Endothelial cell of umbilical vein (primary cell): ENCODE measurements around the gene PSMD14. TPM values are rescaled to one million over a fixed set of nuclear protein-coding genes. Genes with fewer than 3 reads are reported as not detected.
A peak's percentile ranks its signal among the peaks of the same experiment; 100 is the strongest.

Experiments
- Bru-seq: library from RNA; stranded (reverse); fragments of 400-500 nt; gene quantifications from one replicate; lab custom pipeline; 2021; lab: Mats Ljungman, UMichigan
- BruChase-seq, 2 experiments: library from RNA; stranded (reverse); fragments of 400-500 nt; gene quantifications; one replicate each; lab custom pipeline; 2021; lab: Mats Ljungman, UMichigan
- BruUV-seq: library from RNA; stranded (reverse); fragments of 400-500 nt; replicated peaks from 2 replicates; lab custom pipeline; 2021; lab: Mats Ljungman, UMichigan
- CTCF ChIA-PET: fragments of 300-600, 350-600 bp; sonication (Branson Sonifier 250); formaldehyde crosslinking; loops from one replicate; lab custom pipeline; 2021; ENCODE audit warnings: antibody characterized with exemption, inconsistent platforms; lab: Charles Lee
- POLR2A ChIA-PET: fragments of 300-600, 350-600 bp; sonication (Branson Sonifier 250); formaldehyde crosslinking; loops from one replicate; lab custom pipeline; 2021; ENCODE audit warnings: antibody characterized with exemption, inconsistent platforms; lab: Charles Lee
- DNase-seq: peaks from one replicate; pipeline ENCODE4 v3.0.0-alpha.2; 2011; ENCODE audit warnings: low read depth, low spot score
- FAIRE-seq: peaks from 2 replicates; lab custom pipeline; 2011; peaks lifted over from hg19 to GRCh38; lab: Jason Lieb, UNC
- H2AFZ ChIP-seq: 2 replicates; pipeline ENCODE4 v1.6.0; 2012; ENCODE audit warnings: low read depth, low read length, control low read depth, inconsistent platforms
- H3K27ac ChIP-seq: 2 replicates; pipeline ENCODE4 v1.5.1; 2011; ENCODE audit warnings: low read depth, mild to moderate bottlenecking, control low read depth, low read length, moderate library complexity; ENCODE audit not compliant: insufficient read depth
- H3K27me3 ChIP-seq, 2 experiments: 2 replicates each; pipeline versions ENCODE4 v1.6.0 to v1.6.1; 2011; ENCODE audit warnings: low read length in 2 of 2, mixed read lengths in 1 of 2; ENCODE audit not compliant: control insufficient read depth in 2 of 2, insufficient read depth in 2 of 2
- H3K36me3 ChIP-seq, 2 experiments: 2 replicates in 1 of 2; 3 replicates in 1 of 2; pipeline ENCODE4 v1.5.1; 2011; ENCODE audit warnings: low read length in 2 of 2, mild to moderate bottlenecking in 1 of 2, moderate library complexity in 1 of 2; ENCODE audit not compliant: control insufficient read depth in 2 of 2, insufficient read depth in 2 of 2; ENCODE audit errors: extremely low read depth in 1 of 2
- H3K4me1 ChIP-seq: 3 replicates; pipeline ENCODE4 v1.5.1; 2011; ENCODE audit warnings: mild to moderate bottlenecking, low read length; ENCODE audit not compliant: control insufficient read depth, insufficient read depth; ENCODE audit errors: extremely low read depth
- H3K4me2 ChIP-seq: 2 replicates; pipeline ENCODE4 v1.6.1; 2011; ENCODE audit warnings: low read length, control low read depth, mixed read lengths; ENCODE audit not compliant: insufficient read depth
- H3K4me3 ChIP-seq, 3 experiments: fragments of 200-600 bp in 1 of 3; sonication (generic), shearing (Covaris generic) in 1 of 3; replicated peaks in 1 of 3; 2 replicates each; pipeline ENCODE4 v1.5.1; 2011 to 2016; ENCODE audit warnings: control low read depth in 3 of 3, low read length in 3 of 3, mild to moderate bottlenecking in 2 of 3, inconsistent platforms in 1 of 3, low read depth in 1 of 3, moderate library complexity in 1 of 3; ENCODE audit not compliant: insufficient read depth in 1 of 3
- H3K79me2 ChIP-seq: 2 replicates; pipeline ENCODE4 v1.6.0; 2012; ENCODE audit warnings: low read length, inconsistent platforms; ENCODE audit not compliant: control insufficient read depth, insufficient read depth
- H3K9ac ChIP-seq: replicated peaks from 2 replicates; pipeline ENCODE3; 2011; ENCODE audit warnings: low read length, control low read depth; ENCODE audit not compliant: insufficient read depth; ENCODE audit errors: extremely low read depth
- H3K9me1 ChIP-seq: replicated peaks from 3 replicates; pipeline ENCODE4 v1.6.0; 2011; ENCODE audit warnings: mild to moderate bottlenecking, low read length; ENCODE audit not compliant: control insufficient read depth, insufficient read depth; ENCODE audit errors: extremely low read depth
- H3K9me3 ChIP-seq: replicated peaks from 2 replicates; pipeline ENCODE4 v1.5.1; 2012; ENCODE audit warnings: low read length, inconsistent platforms; ENCODE audit not compliant: control insufficient read depth, insufficient read depth
- H4K20me1 ChIP-seq: replicated peaks from 2 replicates; pipeline ENCODE3; 2011; ENCODE audit warnings: mild to moderate bottlenecking, low read length; ENCODE audit not compliant: control insufficient read depth, insufficient read depth; ENCODE audit errors: extremely low read depth
- FOS ChIP-seq: IDR thresholded peaks from 2 replicates; pipeline ENCODE4 v1.6.1; 2011; ENCODE audit warnings: mild to moderate bottlenecking, low read length, moderate library complexity, borderline replicate concordance; ENCODE audit not compliant: insufficient read depth
- MAX ChIP-seq: IDR thresholded peaks from 2 replicates; pipeline ENCODE4 v1.6.1; 2011; ENCODE audit not compliant: insufficient read depth, insufficient read length
- MYC ChIP-seq: IDR thresholded peaks from one replicate; pipeline ENCODE4 v1.6.1; 2011; ENCODE audit warnings: mild to moderate bottlenecking, low read depth, low read length
- POLR2A ChIP-seq: IDR thresholded peaks from 2 replicates; pipeline ENCODE4 v1.6.1; 2012; ENCODE audit warnings: low read depth, mild to moderate bottlenecking, control low read depth, low read length
- POLR2AphosphoS5 ChIP-seq: IDR thresholded peaks from 2 replicates; pipeline ENCODE4 v1.6.1; 2012; ENCODE audit warnings: low read depth, mild to moderate bottlenecking, control low read depth, low read length, moderate library complexity; ENCODE audit not compliant: insufficient read depth
- dilution Hi-C: fragments of 300-500 bp; cut with MboI; formaldehyde crosslinking; loops from one replicate; pipeline ENCODE4 v1.15.0; 2019; ENCODE audit warnings: low sequenced_read_pairs; ENCODE audit not compliant: extremely low pct_ligation_motif_present
- intact Hi-C: fragments of 100-400 bp; cut with micrococcal nuclease; formaldehyde crosslinking; loops from one replicate; pipeline ENCODE4 v1.10.0; 2022
- long read RNA-seq: library from polyadenylated mRNA; stranded (forward); transcript quantifications from one replicate; pipeline ENCODE4 v2.0.0, GENCODE V29; 2021
- polyA minus RNA-seq, 3 experiments: library from RNA; depleted of rRNA, polyadenylated mRNA; stranded (reverse); fragments of >200 nt; gene quantifications; 1 replicate in 1 of 3; 2 replicates in 2 of 3; pipeline ENCODE4 v1.2.3, GENCODE V29; 2011
- polyA plus RNA-seq, 4 experiments: library from polyadenylated mRNA; depleted of rRNA in 3 of 4; stranded (reverse) in 3 of 4; unstranded in 1 of 4; fragments of >200 nt; gene quantifications; 2 replicates each; pipeline versions ENCODE4 v1.2.1 to v1.2.3, GENCODE V29; 2011 to 2012; ENCODE audit warnings: missing spikeins in 1 of 4
- total RNA-seq: library from RNA; stranded (reverse); gene quantifications from 2 replicates; pipeline ENCODE4 v1.2.3, GENCODE V29; 2021

Gene PSMD14
- total RNA-seq (83.6 and 85.4 TPM in 2 replicates), polyA plus RNA-seq (36.4 and 47.6 TPM in 2 replicates), polyA minus RNA-seq (36.4 and 37.2 TPM in 2 replicates), Bru-seq, nascent RNA (percentile 95 among the genes with signal in this experiment), BruChase-seq, experiment 1, labeled RNA remaining after a 6-hour chase (percentile 80 among the genes with signal in this experiment), BruChase-seq, experiment 2, labeled RNA remaining after a 2-hour chase (percentile 77 among the genes with signal in this experiment)
- polyA plus RNA-seq (2011; cell fraction: cytosol; rRNA removed) = 61.7 and 77.1 TPM in 2 replicates
- polyA plus RNA-seq (2011; cell fraction: nucleus; rRNA removed) = 37.5 and 64.5 TPM in 2 replicates
- polyA plus RNA-seq (2012) = 98.4 and 159 TPM in 2 replicates
- polyA minus RNA-seq (2011; cell fraction: cytosol; rRNA and poly(A)+ RNA removed) = 30.4 TPM
- 63.8 and 93.6 TPM in 2 replicates for polyA minus RNA-seq (2011; cell fraction: nucleus; rRNA and poly(A)+ RNA removed)
- long read RNA-seq, full-length matches to known transcripts = 460 of 494 reads
- long read RNA-seq, partial matches to known transcripts = 10 of 494 reads
- long read RNA-seq, other reads (novel, unspliced or antisense) = 24 of 494 reads

GRCh38 chr2:161308178-161308955 lies at the start of gene PSMD14:
PSMD14 (plus strand) TSS chr2:161308425; CDS start chr2:161318826, 10,401 bp downstream.
- intact Hi-C loops (no loop called here), dilution Hi-C loops (no loop called here)
- FAIRE-seq = peak; percentile 91
- TSS peak; percentile 62 for BruUV-seq
- Histone ChIP-seq H2AFZ (peak within 1 kb of the TSS; percentile 67), H3K36me3 (no peaks in the 10 kb centered on the region), H3K4me2 (peak within 1 kb of the TSS; percentile 96), H3K4me1 (peaks cover 18% of the 10 kb centered on the region), H3K79me2 (peaks cover 52% of the 10 kb centered on the region), H4K20me1 (peaks cover 5% of the 10 kb centered on the region), H3K4me3 (peak within 1 kb of the TSS; percentile 58 to 90 (median 77)), H3K9ac (peak within 1 kb of the TSS; percentile 97), H3K27me3 (no peaks in the 10 kb centered on the region), H3K9me3 (no peaks in the 10 kb centered on the region), H3K9me1 (no peaks in the 10 kb centered on the region), H3K27ac (peak within 1 kb of the TSS; percentile 79)
- ChIA-PET CTCF (interaction anchor here (0.6 to 1.0 kb wide), 5 partner anchors 8 to 106 kb away, joined by 3 to 5 read pairs (median 3); no protein-coding TSS in a partner anchor), POLR2A (interaction anchor here (0.8 to 1.0 kb wide), 2 partner anchors 20 to 27 kb away, joined by 3 read pairs; no protein-coding TSS in a partner anchor)
- peak; percentile 95 for DNase-seq
- peak; percentile 96 for TF ChIP-seq POLR2A
- peak; percentile 7 for TF ChIP-seq MYC
- peak; percentile 65 for TF ChIP-seq FOS
- TF ChIP-seq POLR2AphosphoS5 = peak; percentile 96
- no peak for TF ChIP-seq MAX
